Neural cell (in vitro differentiated cells): ENCODE measurements around the gene MAPK4.

Experiments used
- CTCF ChIP-seq: fragments of 450-650 bp; IDR thresholded peaks from 2 replicates; pipeline ENCODE4 v1.5.1; 2014; ENCODE audit warnings: antibody characterized with exemption, mild to moderate bottlenecking, moderate library complexity; ENCODE audit not compliant: poor library complexity, severe bottlenecking
- EZH2 ChIP-seq: fragments of 200-600, 300-800 bp; shearing (Covaris generic), sonication (generic); IDR thresholded peaks from 2 replicates; pipeline ENCODE4 v1.6.1; 2014; ENCODE audit warnings: antibody characterized with exemption, low read length, borderline replicate concordance, mild to moderate bottlenecking; ENCODE audit not compliant: insufficient read depth, poor library complexity, severe bottlenecking
- POLR2AphosphoS5 ChIP-seq: IDR thresholded peaks from 2 replicates; pipeline ENCODE4 v1.6.1; 2012
- RAD21 ChIP-seq: fragments of 450-650 bp; conservative IDR thresholded peaks from 2 replicates; pipeline ENCODE4 v1.6.1; 2014; ENCODE audit warnings: antibody characterized with exemption, mild to moderate bottlenecking, moderate library complexity
- SMC3 ChIP-seq: fragments of 450-650 bp; conservative IDR thresholded peaks from 2 replicates; pipeline ENCODE4 v1.6.1; 2014; ENCODE audit warnings: antibody characterized with exemption, mild to moderate bottlenecking, moderate library complexity; ENCODE audit not compliant: poor library complexity
- TAF1 ChIP-seq: IDR thresholded peaks from 2 replicates; pipeline ENCODE4 v1.6.1; 2012; ENCODE audit warnings: low read depth

- TF ChIP-seq CTCF, result no peak
- TF ChIP-seq EZH2, result no peak
- no peak for TF ChIP-seq POLR2AphosphoS5
- no peak for TF ChIP-seq TAF1
- no peak for TF ChIP-seq RAD21
- TF ChIP-seq SMC3, result no peak
These were observed 197.5 kb downstream of the MAPK4 start for GRCh38 chr18:50757358-50757757.
